SK-N-SH treated with all-trans-retinoic acid at 6 μM for 48 hours (cell line): ENCODE results near the gene ASTN2.

Experiments used
- ATAC-seq: fragments of 200-7000 bp; cut with Tn5 transposase; 3 replicates; pipeline ENCODE4 v1.9.1; 2020; ENCODE audit warnings: mild to moderate bottlenecking, moderate library complexity
- ARNTL ChIP-seq: fragments of 450-650 bp; formaldehyde crosslinking; IDR thresholded peaks from 2 replicates; pipeline ENCODE4 v1.5.0; 2020; ENCODE audit warnings: low read depth, mild to moderate bottlenecking, moderate library complexity, borderline replicate concordance
- BACH2 ChIP-seq: fragments of 250-450 bp; sonication (Bioruptor Pico); IDR thresholded peaks from 2 replicates; pipeline ENCODE4 v1.9.0; 2021; ENCODE audit warnings: mild to moderate bottlenecking, borderline replicate concordance
- CSDC2 ChIP-seq: fragments of 250-450 bp; sonication (Bioruptor Pico); IDR thresholded peaks from 2 replicates; pipeline ENCODE4 v1.5.0; 2020; ENCODE audit warnings: mild to moderate bottlenecking, moderate library complexity
- CSRNP3 ChIP-seq: fragments of 250-450 bp; sonication (Bioruptor Pico); IDR thresholded peaks from 2 replicates; pipeline ENCODE4 v1.5.1; 2021; ENCODE audit warnings: mild to moderate bottlenecking, moderate library complexity
- ESRRG ChIP-seq: fragments of 250-450 bp; sonication (Bioruptor Pico); IDR thresholded peaks from 2 replicates; pipeline ENCODE4 v1.6.1; 2021; ENCODE audit warnings: mild to moderate bottlenecking
- GLIS3 ChIP-seq: fragments of 250-450 bp; sonication (Bioruptor Pico); IDR thresholded peaks from 2 replicates; pipeline ENCODE4 v1.5.0; 2020; ENCODE audit warnings: mild to moderate bottlenecking, moderate library complexity
- ISL1 ChIP-seq: fragments of 250-450 bp; sonication (Bioruptor Pico); IDR thresholded peaks from 2 replicates; pipeline ENCODE4 v2.1.2; 2022; ENCODE audit warnings: mild to moderate bottlenecking, moderate library complexity
- OSR1 ChIP-seq: fragments of 250-450 bp; sonication (Bioruptor Pico); IDR thresholded peaks from 2 replicates; pipeline ENCODE4 v1.8.0; 2022; ENCODE audit warnings: moderate library complexity, mild to moderate bottlenecking, inconsistent platforms
- PATZ1 ChIP-seq: fragments of 250-450 bp; sonication (Bioruptor Pico); IDR thresholded peaks from 2 replicates; pipeline ENCODE4 v1.8.0; 2020; ENCODE audit warnings: mild to moderate bottlenecking, moderate library complexity, borderline replicate concordance
- POU6F1 ChIP-seq: fragments of 250-450 bp; sonication (Bioruptor Pico); IDR thresholded peaks from 2 replicates; pipeline ENCODE4 v1.8.0; 2021; ENCODE audit warnings: low read depth, mild to moderate bottlenecking, moderate library complexity, borderline replicate concordance
- PPARA ChIP-seq: fragments of 250-450 bp; sonication (Bioruptor Pico); IDR thresholded peaks from 2 replicates; pipeline ENCODE4 v1.5.0; 2020; ENCODE audit warnings: mild to moderate bottlenecking, borderline replicate concordance
- RARB ChIP-seq: fragments of 250-450 bp; sonication (Bioruptor Pico); IDR thresholded peaks from 2 replicates; pipeline ENCODE4 v1.8.0; 2021; ENCODE audit warnings: mild to moderate bottlenecking, moderate library complexity
- SNAI2 ChIP-seq: fragments of 250-450 bp; sonication (Bioruptor Pico); IDR thresholded peaks from 2 replicates; pipeline ENCODE4 v1.5.0; 2020; ENCODE audit warnings: mild to moderate bottlenecking, moderate library complexity
- TCF4 ChIP-seq: fragments of 250-450 bp; sonication (Bioruptor Pico); IDR thresholded peaks from 2 replicates; pipeline ENCODE4 v1.8.0; 2021; ENCODE audit warnings: mild to moderate bottlenecking, moderate library complexity, borderline replicate concordance
- TOX ChIP-seq: fragments of 250-450 bp; sonication (Bioruptor Pico); IDR thresholded peaks from 2 replicates; pipeline ENCODE4 v1.8.0; 2021; ENCODE audit warnings: mild to moderate bottlenecking, moderate library complexity, borderline replicate concordance
- TSHZ2 ChIP-seq: fragments of 250-450 bp; sonication (Bioruptor Pico); IDR thresholded peaks from 2 replicates; pipeline ENCODE4 v1.5.0; 2020; ENCODE audit warnings: mild to moderate bottlenecking, moderate library complexity
- ZC3H10 ChIP-seq: fragments of 250-450 bp; sonication (Bioruptor Pico); IDR thresholded peaks from 2 replicates; pipeline ENCODE4 v1.5.1; 2021; ENCODE audit warnings: mild to moderate bottlenecking, moderate library complexity
- ZFP3 ChIP-seq: fragments of 250-450 bp; sonication (Bioruptor Pico); IDR thresholded peaks from 2 replicates; pipeline ENCODE4 v1.5.0; 2020; ENCODE audit warnings: mild to moderate bottlenecking, moderate library complexity
- ZFP30 ChIP-seq: fragments of 450-650 bp; formaldehyde crosslinking; IDR thresholded peaks from 2 replicates; pipeline ENCODE4 v1.5.0; 2022; ENCODE audit warnings: mild to moderate bottlenecking, moderate library complexity
- ZNF565 ChIP-seq: fragments of 450-650 bp; formaldehyde crosslinking; conservative IDR thresholded peaks from 2 replicates; pipeline ENCODE4 v1.5.0; 2020; ENCODE audit warnings: low read depth, mild to moderate bottlenecking, moderate library complexity
- ZNF70 ChIP-seq: fragments of 450-650 bp; formaldehyde crosslinking; IDR thresholded peaks from 2 replicates; pipeline ENCODE4 v1.5.0; 2020; ENCODE audit warnings: mild to moderate bottlenecking, moderate library complexity
- ZNF8 ChIP-seq: fragments of 450-650 bp; formaldehyde crosslinking; IDR thresholded peaks from 2 replicates; pipeline ENCODE4 v1.5.0; 2020; ENCODE audit warnings: mild to moderate bottlenecking, moderate library complexity

The ASTN2 gene

DNA sequence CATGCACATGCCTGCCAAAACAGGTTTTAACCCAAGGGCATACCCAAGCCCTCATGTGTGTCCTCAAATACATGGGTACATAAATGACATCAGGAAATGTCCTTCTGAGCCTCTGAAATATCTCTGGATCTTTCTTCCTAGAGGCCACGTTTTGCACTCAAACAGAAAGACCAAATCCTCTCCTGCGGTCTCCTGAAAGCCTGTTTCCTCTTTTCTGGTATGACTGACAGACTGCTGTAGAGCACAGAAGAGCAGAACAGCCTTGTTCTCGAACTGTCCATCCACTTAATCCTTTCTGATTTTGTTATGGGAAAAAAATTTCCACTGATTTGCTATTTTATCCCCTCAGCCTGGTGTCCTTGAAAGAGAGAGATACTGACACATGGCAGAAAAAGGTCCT is 107.2 kb downstream of the ASTN2 start:
- ATAC-seq, result no peak
- TF ChIP-seq TOX (no peak), GLIS3 (CRISPR knock-in tag) (no peak), CSDC2 (CRISPR knock-in tag) (no peak), ZNF8 (CRISPR knock-in tag) (no peak), TSHZ2 (CRISPR knock-in tag) (no peak), ESRRG (CRISPR knock-in tag) (no peak), CSRNP3 (no peak), PATZ1 (CRISPR knock-in tag) (no peak), PPARA (CRISPR knock-in tag) (no peak), ARNTL (CRISPR knock-in tag) (no peak), RARB (CRISPR knock-in tag) (no peak), BACH2 (CRISPR knock-in tag) (no peak), ZC3H10 (no peak), ZNF565 (no peak), SNAI2 (CRISPR knock-in tag) (no peak), OSR1 (CRISPR knock-in tag) (no peak), POU6F1 (no peak), TCF4 (no peak), ISL1 (CRISPR knock-in tag) (no peak), ZNF70 (no peak)

- TF ChIP-seq CSRNP3 (no peak), ZNF70 (no peak), BACH2 (CRISPR knock-in tag) (no peak), ZNF8 (CRISPR knock-in tag) (no peak), SNAI2 (CRISPR knock-in tag) (no peak), ISL1 (CRISPR knock-in tag) (no peak), ESRRG (CRISPR knock-in tag) (no peak), CSDC2 (CRISPR knock-in tag) (no peak), ZC3H10 (no peak), TOX (no peak), POU6F1 (no peak)
- TF ChIP-seq, all 23 proteins: peak for 0
- no peak for ATAC-seq
Measured at GRCh38 chr9:117306032-117306431, 108.8 kb downstream of the ASTN2 start.

DNA sequence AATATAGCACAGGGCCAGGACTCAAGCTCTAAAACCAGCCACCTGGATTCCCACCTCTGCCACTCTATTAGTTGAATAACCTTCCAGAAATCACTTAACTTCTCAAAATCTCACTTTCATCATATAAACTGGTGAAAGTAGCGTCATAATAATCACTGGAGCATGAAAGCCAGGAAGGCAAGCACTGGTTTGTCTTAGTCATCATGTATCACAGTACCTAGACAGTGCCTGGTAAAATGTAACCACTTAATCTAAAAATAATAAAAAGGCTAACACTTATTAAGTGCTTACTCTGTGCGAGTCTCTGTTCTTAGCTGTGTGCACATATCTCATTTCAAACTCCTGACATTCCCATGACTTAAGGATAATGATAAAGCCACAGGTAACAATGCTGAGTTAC is 109.4 kb downstream of the ASTN2 start:
- no peak for ATAC-seq
- no peak for TF ChIP-seq ZFP3
- no peak for TF ChIP-seq ZFP30 (CRISPR knock-in tag)
- TF ChIP-seq POU6F1, result no peak
- TF ChIP-seq PATZ1 (CRISPR knock-in tag), result no peak
- TF ChIP-seq BACH2 (CRISPR knock-in tag), result no peak
- no peak for TF ChIP-seq TCF4
- TF ChIP-seq RARB (CRISPR knock-in tag), result no peak
- TF ChIP-seq ARNTL (CRISPR knock-in tag), result no peak
- TF ChIP-seq OSR1 (CRISPR knock-in tag), result no peak
